Right ventricle myocardium inferior (tissue), 1 donor: Measurements from ENCODE around the gene AXDND1. TPM values are rescaled to one million over a fixed set of nuclear protein-coding genes. Genes with fewer than 3 reads are reported as not detected.

Experiments
- ATAC-seq: fragments of 200-7000 bp; cut with Tn5 transposase; one replicate; pipeline ENCODE4 v1.9.1; 2020; ENCODE audit warnings: mild to moderate bottlenecking, moderate library complexity
- DNase-seq: peaks from one replicate; pipeline ENCODE4 v3.0.0; 2021; ENCODE audit errors: missing footprints
- intact Hi-C: fragments of 100-400 bp; cut with DNase I; formaldehyde crosslinking; loops from one replicate; pipeline ENCODE4 v1.11.0; 2022
- long read RNA-seq: library from polyadenylated mRNA; unstranded; transcript quantifications from one replicate; pipeline ENCODE4 v2.0.0, GENCODE V29; 2021
- total RNA-seq: library from RNA; stranded (reverse); fragmentation: NEBNext Ultra II Directional; extraction: Animal tissue kit (Norgen Biotek cat#: 25700); gene quantifications from one replicate; pipeline ENCODE4 v1.2.1, GENCODE V29; 2021
- donor health status: DM: no; HTN: yes; CAD: no; lungs with severe emphysema.

AXDND1 gene, protein sequence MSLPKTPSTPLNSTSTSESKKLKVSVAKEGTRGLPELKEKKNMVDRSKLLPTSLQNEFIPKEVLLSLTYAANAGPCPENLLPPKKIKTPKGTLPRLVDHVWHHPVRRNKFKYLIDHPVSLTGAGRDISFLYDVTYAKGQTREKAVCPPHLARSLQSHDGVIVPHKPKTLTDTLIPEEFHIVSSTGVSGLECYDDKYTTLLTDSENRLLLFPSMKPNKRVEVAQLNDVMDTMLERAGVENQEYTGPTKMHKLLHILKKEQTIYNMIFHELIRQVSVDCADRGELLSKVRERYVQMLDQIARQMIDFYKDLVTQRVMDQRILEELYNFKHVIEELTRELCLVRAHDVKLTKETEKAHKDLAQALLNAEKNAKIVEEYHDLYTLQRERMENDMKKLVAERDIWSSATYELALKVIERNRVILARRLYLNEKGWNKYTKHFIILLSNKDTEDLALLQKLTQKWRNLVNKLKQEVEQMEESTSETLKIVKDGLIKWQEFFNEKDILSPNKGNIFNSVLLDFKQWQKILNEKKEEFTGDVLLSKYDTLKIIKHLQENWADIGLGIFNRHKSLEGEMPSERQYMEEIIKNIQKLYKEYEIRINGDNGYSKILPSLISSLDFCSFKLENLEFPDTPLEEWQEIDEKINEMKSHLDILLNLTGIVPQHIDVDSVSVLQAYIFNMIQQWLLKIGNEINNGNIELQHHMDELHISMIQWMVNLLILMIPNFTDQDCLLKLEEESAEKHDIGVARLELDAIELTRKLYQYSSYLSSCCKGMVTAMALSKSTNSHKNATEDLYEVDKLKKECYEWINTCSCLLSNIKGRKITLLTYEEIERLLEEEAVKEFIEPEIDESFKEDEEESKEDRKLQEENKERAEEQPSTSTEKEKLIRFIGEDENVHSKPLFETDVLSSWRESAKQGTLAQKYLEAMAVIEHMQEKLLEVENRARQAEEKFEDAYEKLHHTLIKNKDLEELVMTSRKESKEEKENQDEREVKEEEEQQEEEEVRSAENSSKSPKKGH
- total RNA-seq, result not detected
- long read RNA-seq, result 0 reads

DNA sequence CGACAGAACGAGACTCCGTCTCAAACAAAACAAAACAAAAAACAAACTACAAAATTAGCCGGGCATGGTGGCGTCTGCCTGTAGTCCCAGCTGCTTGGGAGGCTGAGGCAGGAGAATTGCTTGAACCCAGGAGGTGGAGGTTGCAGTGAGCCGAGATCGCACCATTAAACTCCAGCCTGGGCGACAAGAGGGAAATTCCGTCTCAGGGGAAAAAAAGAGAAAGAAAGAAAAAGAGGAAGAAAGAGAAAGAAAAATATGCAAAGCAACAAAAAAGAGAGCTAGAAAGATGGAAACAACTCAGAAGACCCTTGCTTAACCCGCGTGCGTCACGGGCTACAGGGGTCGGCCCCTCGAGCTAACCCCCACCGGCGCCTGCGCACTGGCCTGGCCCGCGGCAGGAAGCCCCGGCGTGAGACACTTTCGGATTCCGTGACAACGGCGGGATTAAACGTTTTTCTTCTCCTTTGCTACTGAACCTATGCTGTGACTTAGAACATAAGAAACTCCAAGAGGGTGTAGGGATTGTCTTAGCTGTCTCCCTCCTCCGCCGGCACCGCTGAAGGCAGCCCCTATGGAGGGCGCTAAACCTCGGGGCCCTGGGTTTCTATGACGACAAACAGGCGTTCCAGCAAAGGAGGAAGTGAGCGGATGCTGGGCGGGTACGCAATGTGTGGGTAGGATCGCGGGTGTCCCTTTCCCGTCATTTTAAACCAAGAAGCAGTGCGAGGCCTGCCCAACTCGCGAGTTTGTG lies at the start of gene AXDND1:
Gene AXDND1 (plus strand): TSS at position 630 of the 751 bp plus-strand sequence. CDS start 539 bp downstream, outside the sequence.
- ATAC-seq (peak; percentile 96), DNase-seq (peak; percentile 95)
- intact Hi-C loops, result loop anchor here (5.0 kb wide), 1 partner anchor 73 kb away; the partner anchor contains the start of gene SOAT1

GRCh38 chr1:179318491-179318890 lies 47.3 kb upstream of the AXDND1 start:
- ATAC-seq (no peak), DNase-seq (no peak)
- intact Hi-C loops, result no loop called here

GRCh38 chr1:179321533-179322216 lies 44.1 kb upstream of the AXDND1 start:
- ATAC-seq, result no peak
- DNase-seq, result no peak
- intact Hi-C loops, result no loop called here

DNA sequence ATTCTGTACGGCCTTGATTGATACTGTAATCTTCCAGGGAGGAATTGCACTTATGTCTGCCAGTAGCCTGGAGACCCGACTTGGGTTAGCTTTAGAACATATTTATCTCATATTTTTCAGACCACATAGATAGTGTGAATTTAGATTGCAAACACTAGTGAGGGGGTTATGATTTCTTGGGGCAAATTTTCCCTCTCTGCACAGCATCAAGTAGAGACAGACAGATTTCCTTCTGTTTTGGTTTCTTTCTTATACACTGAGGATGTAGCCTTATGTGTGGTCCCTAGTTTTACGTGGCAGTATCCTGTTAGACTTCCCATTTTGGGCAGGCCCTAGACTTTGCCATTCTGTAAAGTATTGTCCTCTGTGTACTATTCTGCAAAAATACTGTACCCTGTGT lies 43.2 kb upstream of the AXDND1 start:
- DNase-seq, result no peak
- intact Hi-C loops, result no loop called here
- ATAC-seq, result no peak

DNA sequence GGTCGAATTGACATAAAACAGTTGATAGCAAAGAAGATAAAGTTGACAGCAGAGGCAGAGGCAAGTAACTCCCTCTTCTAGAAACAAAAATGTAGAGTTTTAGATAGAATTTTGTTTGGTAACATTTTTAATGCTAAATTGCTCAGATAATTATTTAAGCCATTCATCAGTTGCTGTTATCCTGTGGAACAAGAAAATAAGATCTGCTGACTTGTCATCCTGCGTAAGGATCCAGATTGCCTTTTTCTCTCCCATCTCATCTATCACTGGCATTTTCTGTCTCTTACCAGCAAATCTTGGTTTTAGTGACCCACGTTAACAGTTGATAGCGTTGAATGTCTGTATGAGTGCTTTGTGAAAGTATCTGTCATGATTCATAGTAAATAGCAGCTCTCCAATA lies 42.3 kb upstream of the AXDND1 start:
- no peak for ATAC-seq

DNA sequence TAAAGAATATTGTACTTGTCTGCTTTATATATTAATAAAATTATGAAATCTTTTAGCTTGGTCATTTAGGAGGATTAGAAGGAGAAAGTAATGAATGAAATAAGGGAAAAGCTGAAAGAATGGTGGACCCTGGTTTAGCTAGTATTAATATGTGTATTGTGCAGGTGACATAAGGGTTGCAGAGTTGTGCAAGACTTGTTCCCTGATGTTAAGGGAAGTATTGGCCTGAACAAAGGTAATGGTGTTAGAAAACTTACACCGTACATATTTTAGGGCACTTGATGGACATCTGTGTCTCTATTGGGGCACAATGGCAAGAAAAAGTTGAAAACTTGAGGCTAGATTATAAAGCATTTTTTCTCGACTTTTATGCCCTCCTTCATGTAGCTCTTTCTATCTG lies 39.9 kb upstream of the AXDND1 start:
- ATAC-seq, result peak; percentile 31
- DNase-seq, result no peak
- intact Hi-C loops, result no loop called here

More for the DNA sequence above, 42.3 kb upstream of the AXDND1 start:
- intact Hi-C loops, result no loop called here
- DNase-seq, result no peak

DNA sequence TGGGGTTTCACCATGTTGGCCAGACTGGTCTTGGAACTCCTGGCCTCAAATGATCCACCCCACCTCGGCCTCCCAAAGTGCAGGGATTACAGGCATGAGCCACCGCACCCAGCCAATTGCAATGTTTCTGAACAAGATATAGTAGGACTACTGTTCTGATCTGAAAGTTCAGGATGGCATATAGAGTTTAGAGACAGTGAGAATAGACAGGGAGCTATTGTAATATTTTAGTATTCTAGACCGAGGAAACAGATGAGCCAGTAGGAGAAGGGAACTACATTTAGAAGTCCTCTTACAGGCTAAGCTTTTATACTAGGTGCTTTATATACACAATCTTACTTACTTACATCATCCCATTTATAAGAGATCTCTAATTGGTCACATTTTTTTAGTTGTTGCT lies 39.0 kb upstream of the AXDND1 start:
- no peak for DNase-seq
- intact Hi-C loops, result no loop called here
- no peak for ATAC-seq

- ATAC-seq, result no peak
- no peak for DNase-seq
- intact Hi-C loops, result no loop called here
Observed at GRCh38 chr1:179327196-179327595, 38.6 kb upstream of the AXDND1 start.

GRCh38 chr1:179327679-179328078 lies 38.1 kb upstream of the AXDND1 start:
- ATAC-seq (no peak), DNase-seq (no peak)
- intact Hi-C loops, result no loop called here

DNA sequence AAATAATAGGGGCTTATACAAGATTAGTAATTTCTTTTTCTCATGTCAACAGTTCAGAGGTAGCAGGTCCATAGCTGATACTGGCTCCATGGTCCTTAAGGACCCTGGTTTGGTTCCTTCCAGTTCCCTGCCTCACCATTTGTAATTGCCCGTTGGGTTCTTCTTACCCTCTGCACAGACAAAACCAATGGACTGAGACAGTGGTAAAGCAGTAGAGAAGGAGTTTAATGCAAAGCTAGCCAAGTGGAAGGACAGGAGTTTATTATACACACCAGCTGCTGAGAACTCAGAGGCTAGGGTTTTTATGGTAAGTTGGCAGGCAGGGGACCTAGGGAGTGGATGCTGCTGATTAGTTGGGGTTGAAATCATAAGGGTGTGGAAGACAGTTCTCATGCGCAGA lies 35.9 kb upstream of the AXDND1 start:
- intact Hi-C loops, result no loop called here
- no peak for DNase-seq
- ATAC-seq, result no peak

GRCh38 chr1:179334440-179334839 lies 31.3 kb upstream of the AXDND1 start:
- intact Hi-C loops, result no loop called here
- DNase-seq (no peak), ATAC-seq (no peak)

- intact Hi-C loops, result no loop called here
- no peak for ATAC-seq
- no peak for DNase-seq
Observed at GRCh38 chr1:179337288-179337687, 28.5 kb upstream of the AXDND1 start.

DNA sequence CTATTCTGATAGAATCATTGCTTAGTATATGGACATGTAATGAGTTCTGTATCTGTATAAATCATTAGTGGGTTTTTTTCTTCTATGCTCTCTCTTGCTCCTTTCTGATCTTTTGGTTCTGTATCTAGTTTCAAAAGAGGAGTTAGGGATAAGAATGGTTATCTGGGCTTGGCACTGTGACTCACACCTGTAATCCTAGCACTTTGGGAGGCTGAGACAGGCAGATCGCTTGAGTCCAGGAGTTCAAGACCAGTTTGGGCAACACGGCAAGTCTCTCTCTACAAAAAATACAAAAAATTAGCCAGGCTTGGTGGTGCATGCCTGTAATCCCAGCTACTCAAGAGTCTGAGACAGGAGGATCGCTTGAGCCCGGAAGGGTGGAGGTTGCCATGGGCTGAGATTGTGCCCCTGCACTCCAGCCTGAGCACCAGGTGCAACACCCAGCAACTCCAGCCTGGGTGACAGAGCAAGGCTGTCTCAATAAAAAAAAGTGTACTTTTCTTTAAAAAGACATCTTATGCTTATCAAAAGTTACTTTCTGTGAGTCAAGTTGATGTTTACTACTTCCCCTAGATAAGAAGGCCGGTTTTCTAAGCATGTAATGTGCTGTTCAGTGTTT lies 27.7 kb upstream of the AXDND1 start:
- ATAC-seq (no peak), DNase-seq (no peak)
- intact Hi-C loops, result no loop called here

- no peak for ATAC-seq
- no peak for DNase-seq
- intact Hi-C loops, result no loop called here
Observed at GRCh38 chr1:179340918-179341317, 24.9 kb upstream of the AXDND1 start.

DNA sequence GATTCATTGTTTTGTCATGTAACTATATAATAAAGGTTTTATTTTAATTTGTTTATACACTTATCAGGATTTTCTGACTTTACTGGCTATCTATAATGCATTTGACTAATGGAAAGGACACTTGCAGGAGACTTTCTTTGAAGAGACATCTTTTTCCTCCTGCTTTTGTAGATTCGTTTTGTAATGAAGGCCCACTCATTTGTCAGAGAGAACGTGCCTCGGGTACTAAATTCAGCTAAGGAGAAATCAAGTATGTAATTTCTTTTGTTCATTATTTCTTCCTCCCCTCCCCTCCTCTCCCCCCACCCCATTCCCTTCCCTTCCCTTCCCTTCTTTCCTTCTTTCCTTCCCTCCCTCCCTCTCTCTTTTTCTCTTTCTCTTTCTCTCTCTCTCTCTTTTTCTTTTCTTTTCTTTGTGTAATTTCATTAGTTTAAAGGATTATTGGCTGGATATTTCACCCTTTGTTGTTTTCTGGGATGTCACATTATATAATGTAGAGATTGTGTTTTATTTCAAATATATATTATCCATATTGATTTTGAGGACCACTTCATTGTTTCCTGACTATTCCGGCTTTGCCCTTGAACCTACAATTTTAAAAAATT lies 23.7 kb upstream of the AXDND1 start:
- no peak for DNase-seq
- intact Hi-C loops, result no loop called here
- no peak for ATAC-seq

DNA sequence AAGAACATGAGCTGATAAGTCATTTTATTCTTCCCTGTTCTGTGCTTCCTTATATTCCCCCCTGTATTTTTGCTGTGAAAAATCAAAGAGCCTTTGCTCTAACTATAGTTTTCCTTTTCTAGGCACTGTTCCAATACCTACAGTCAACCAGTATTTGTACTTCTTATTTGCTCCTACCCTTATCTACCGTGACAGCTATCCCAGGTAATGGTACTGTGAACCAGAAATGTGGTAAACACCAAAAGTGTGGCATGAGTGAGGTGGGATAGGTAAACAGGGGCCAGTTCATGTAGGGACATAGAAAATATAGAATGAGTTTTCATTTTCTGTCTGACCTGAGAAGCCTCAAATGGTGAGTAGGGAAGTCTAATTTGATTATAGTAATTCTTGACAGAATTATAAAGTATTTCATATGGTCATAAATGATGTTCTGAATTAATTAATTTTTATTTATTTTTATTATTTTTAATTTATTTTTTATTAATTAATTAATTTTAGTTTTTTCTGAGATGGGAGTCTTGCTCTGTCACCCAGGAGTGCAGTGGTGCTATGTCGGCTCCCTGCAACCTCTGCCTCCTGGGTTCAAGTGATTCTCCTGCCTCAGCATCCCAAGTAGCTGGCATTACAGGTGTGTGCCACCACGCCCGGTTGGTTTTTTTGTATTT lies 22.9 kb upstream of the AXDND1 start:
- ATAC-seq (no peak), DNase-seq (no peak)
- intact Hi-C loops, result no loop called here

DNA sequence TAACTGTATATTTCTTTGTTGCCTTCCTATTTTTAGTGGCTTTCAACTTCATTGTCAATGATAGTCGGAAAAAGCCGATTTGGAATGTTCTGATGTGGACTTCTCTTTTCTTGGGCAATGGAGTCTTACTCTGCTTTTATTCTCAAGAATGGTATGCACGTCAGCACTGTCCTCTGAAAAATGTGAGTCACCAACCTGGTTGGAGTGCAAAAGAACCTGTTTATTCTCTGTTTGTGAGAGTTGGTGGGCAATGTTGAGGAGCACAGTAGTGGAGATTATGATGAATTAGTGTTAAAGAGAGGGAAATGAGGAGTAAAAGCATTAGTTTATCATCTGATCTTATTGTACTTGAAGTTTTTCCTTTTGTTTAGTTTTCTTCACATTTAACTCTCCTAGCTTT lies 14.5 kb upstream of the AXDND1 start:
- intact Hi-C loops, result no loop called here
- DNase-seq (no peak), ATAC-seq (no peak)
